Astrocyte (in vitro differentiated cells and primary cell): ENCODE measurements around the gene SETD6. TPM values are rescaled to one million over a fixed set of nuclear protein-coding genes. Genes with fewer than 3 reads are reported as not detected.

Experiments used
- DNase-seq: peaks from one replicate; pipeline ENCODE4 v3.0.0-alpha.2; 2010; ENCODE audit warnings: low read depth
- FAIRE-seq: peaks from 2 replicates; lab custom pipeline; 2011; peaks lifted over from hg19 to GRCh38; lab: Jason Lieb, UNC
- H2AFZ ChIP-seq: 2 replicates; pipeline ENCODE4 v1.6.0; 2012; ENCODE audit warnings: low read depth, low read length, inconsistent platforms
- H3K27ac ChIP-seq: 2 replicates; pipeline ENCODE4 v1.5.1; 2011; ENCODE audit warnings: low read depth, low read length, inconsistent platforms
- H3K27me3 ChIP-seq: 2 replicates; pipeline ENCODE4 v1.6.0; 2011; ENCODE audit warnings: low read length, inconsistent platforms; ENCODE audit not compliant: insufficient read depth
- H3K36me3 ChIP-seq: 2 replicates; pipeline ENCODE4 v1.5.1; 2011; ENCODE audit warnings: low read length, inconsistent platforms; ENCODE audit not compliant: insufficient read depth
- H3K4me1 ChIP-seq: 2 replicates; pipeline ENCODE4 v1.5.1; 2011; ENCODE audit warnings: low read length, inconsistent platforms; ENCODE audit not compliant: insufficient read depth
- H3K4me2 ChIP-seq: 2 replicates; pipeline ENCODE4 v1.6.0; 2012; ENCODE audit warnings: low read length, inconsistent platforms
- H3K4me3 ChIP-seq: 2 replicates; pipeline ENCODE4 v1.5.1; 2011; ENCODE audit warnings: low read depth, mild to moderate bottlenecking, low read length, inconsistent platforms; ENCODE audit not compliant: insufficient read depth
- H3K79me2 ChIP-seq: 2 replicates; pipeline ENCODE4 v1.6.0; 2012; ENCODE audit warnings: mild to moderate bottlenecking, low read length, inconsistent platforms; ENCODE audit not compliant: insufficient read depth
- H3K9ac ChIP-seq: 2 replicates; pipeline ENCODE4 v1.6.0; 2012; ENCODE audit warnings: mild to moderate bottlenecking, low read length, inconsistent platforms
- H3K9me3 ChIP-seq: 2 replicates; pipeline ENCODE4 v1.5.1; 2012; ENCODE audit warnings: low read depth, mild to moderate bottlenecking, low read length, inconsistent platforms; ENCODE audit not compliant: insufficient read depth
- H4K20me1 ChIP-seq: 2 replicates; pipeline ENCODE4 v1.6.0; 2012; ENCODE audit warnings: low read length, inconsistent platforms; ENCODE audit not compliant: insufficient read depth
- H3K27ac Mint-ChIP-seq: one replicate; pipeline ENCODE4 v1.8.0; 2021; ENCODE audit warnings: mild to moderate bottlenecking, mixed read lengths; ENCODE audit not compliant: unreplicated experiment
- H3K27me3 Mint-ChIP-seq: one replicate; pipeline ENCODE4 v1.8.0; 2021; ENCODE audit warnings: low read depth, mixed read lengths; ENCODE audit not compliant: unreplicated experiment
- H3K36me3 Mint-ChIP-seq: one replicate; pipeline ENCODE4 v1.8.0; 2021; ENCODE audit warnings: low read depth, mixed read lengths; ENCODE audit not compliant: unreplicated experiment
- H3K4me1 Mint-ChIP-seq: one replicate; pipeline ENCODE4 v1.8.0; 2021; ENCODE audit warnings: low read depth, mixed read lengths; ENCODE audit not compliant: unreplicated experiment
- H3K4me3 Mint-ChIP-seq: one replicate; pipeline ENCODE4 v1.8.0; 2021; ENCODE audit warnings: mild to moderate bottlenecking, moderate library complexity, mixed read lengths; ENCODE audit not compliant: unreplicated experiment
- H3K9me3 Mint-ChIP-seq: one replicate; pipeline ENCODE4 v1.8.0; 2021; ENCODE audit warnings: mild to moderate bottlenecking, mixed read lengths; ENCODE audit not compliant: unreplicated experiment
- CTCF ChIP-seq: IDR thresholded peaks from 2 replicates; pipeline ENCODE4 v1.5.1; 2011; ENCODE audit warnings: low read depth, mild to moderate bottlenecking, inconsistent platforms, low read length, moderate library complexity; ENCODE audit not compliant: insufficient read depth
- EZH2 ChIP-seq: IDR thresholded peaks from 2 replicates; pipeline ENCODE4 v1.6.1; 2012; ENCODE audit warnings: mild to moderate bottlenecking, low read length, inconsistent platforms; ENCODE audit not compliant: insufficient read depth
- total RNA-seq: library from RNA; stranded (reverse); gene quantifications from 2 replicates; pipeline ENCODE4 v1.2.1, GENCODE V29; 2021

SETD6 gene
- total RNA-seq, 1 donor from 2014 or later = 6.7 TPM

GRCh38 chr16:58506241-58507194 lies 8.8 kb upstream of the SETD6 start:
- peaks cover 6% of the 10 kb centered on the region for H3K36me3 Mint-ChIP-seq
- FAIRE-seq (no peak), DNase-seq (no peak)
- Histone ChIP-seq H3K36me3 (no peaks in the 10 kb centered on the region), H3K4me2 (no peak overlapping the region), H2AFZ (no peak overlapping the region), H3K79me2 (peaks cover 4% of the 10 kb centered on the region), H3K4me1 (peaks cover 3% of the 10 kb centered on the region), H3K27me3 (no peaks in the 10 kb centered on the region), H3K4me3 (no peak overlapping the region), H3K9ac (no peak overlapping the region), H4K20me1 (peaks cover 22% of the 10 kb centered on the region), H3K9me3 (no peaks in the 10 kb centered on the region), H3K27ac (no peak overlapping the region)
- no peaks in the 10 kb centered on the region for H3K4me1 Mint-ChIP-seq
- TF ChIP-seq CTCF (no peak), EZH2 (no peak)
- H3K4me3 Mint-ChIP-seq = no peak overlapping the region
- no peak overlapping the region for H3K27ac Mint-ChIP-seq
- no peaks in the 10 kb centered on the region for H3K9me3 Mint-ChIP-seq
- peaks cover 6% of the 10 kb centered on the region for H3K27me3 Mint-ChIP-seq

GRCh38 chr16:58507195-58507962 lies 7.9 kb upstream of the SETD6 start:
- Histone ChIP-seq H3K4me3 (no peak overlapping the region), H3K27me3 (no peaks in the 10 kb centered on the region), H3K9ac (no peak overlapping the region), H3K36me3 (no peaks in the 10 kb centered on the region), H3K4me2 (no peak overlapping the region), H3K4me1 (no peaks in the 10 kb centered on the region), H3K27ac (no peak overlapping the region), H3K79me2 (no peaks in the 10 kb centered on the region), H4K20me1 (peaks cover 16% of the 10 kb centered on the region), H3K9me3 (no peaks in the 10 kb centered on the region), H2AFZ (no peak overlapping the region)
- Mint-ChIP-seq H3K4me3 (no peak overlapping the region), H3K4me1 (no peaks in the 10 kb centered on the region), H3K27me3 (peaks cover 6% of the 10 kb centered on the region), H3K27ac (no peak overlapping the region), H3K9me3 (no peaks in the 10 kb centered on the region), H3K36me3 (peaks cover 9% of the 10 kb centered on the region)
- FAIRE-seq = no peak
- no peak for TF ChIP-seq CTCF
- TF ChIP-seq EZH2 = no peak
- no peak for DNase-seq
